Posterior vena cava (tissue), 2 donors: Measurements from ENCODE around the gene ZNF446. TPM values are rescaled to one million over a fixed set of nuclear protein-coding genes. Genes with fewer than 3 reads are reported as not detected.
"Not testable (repeated sequence)": the region's sequence is repeated elsewhere in the genome, so short reads cannot be mapped to it uniquely, and the experiment has no call there.

Experiments
- DNase-seq: peaks from one replicate; pipeline ENCODE4 v3.0.0-alpha.2; 2020; ENCODE audit warnings: low spot score
- intact Hi-C, 2 donors: fragments of 100-400 bp; cut with DNase I; formaldehyde crosslinking; loops; one replicate each; pipeline versions ENCODE4 v1.14.1 to v1.14.2; 2022 to 2023
- total RNA-seq, 2 donors: library from RNA; stranded (reverse); fragmentation: NEBNext Ultra II Directional; extraction: Animal tissue kit (Norgen Biotek cat#: 25700); gene quantifications; one replicate each; pipeline ENCODE4 v1.2.1, GENCODE V29; 2021
- donor health status: DM: yes; HTN: yes; CAD: no.
- donor health status: DM: yes; HTN: yes; CAD: no.

ZNF446 gene
- total RNA-seq, 2 donors from 2014 or later, result 4.8 to 6.0 TPM

GRCh38 chr19:58492265-58492664, 16.1 kb downstream of the ZNF446 start:
- intact Hi-C loops, result no loop called here
- DNase-seq, result no peak

DNA sequence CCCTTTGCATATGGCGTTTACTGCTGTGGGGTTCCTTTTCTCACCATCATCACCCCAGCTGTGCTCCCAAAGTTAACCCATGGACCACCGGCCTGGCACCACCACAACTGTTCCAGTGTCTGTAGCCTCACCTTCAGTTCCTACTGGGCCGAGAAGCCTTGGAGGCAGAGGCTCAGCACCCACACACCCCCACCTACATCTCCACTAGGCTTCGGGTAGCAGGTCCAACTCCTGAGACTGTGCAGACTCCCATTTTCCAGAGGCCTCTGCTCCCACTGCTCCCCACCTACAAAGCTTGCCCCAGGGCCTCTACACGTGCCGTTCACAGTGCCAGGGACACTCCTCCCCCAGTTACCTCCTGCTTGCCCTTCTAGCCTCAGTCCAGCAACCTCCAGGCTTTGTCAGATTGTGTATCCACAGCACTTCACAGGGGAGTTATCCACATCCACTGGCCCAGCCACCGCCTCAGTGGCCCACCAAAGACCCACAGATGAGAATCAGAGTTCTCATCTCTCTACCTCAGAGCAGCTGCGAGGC, 21.6 kb downstream of the ZNF446 start:
- DNase-seq, result no peak
- intact Hi-C loops, result no loop called here

GRCh38 chr19:58498316-58499020, 22.3 kb downstream of the ZNF446 start:
- intact Hi-C loops, result no loop called here

DNA sequence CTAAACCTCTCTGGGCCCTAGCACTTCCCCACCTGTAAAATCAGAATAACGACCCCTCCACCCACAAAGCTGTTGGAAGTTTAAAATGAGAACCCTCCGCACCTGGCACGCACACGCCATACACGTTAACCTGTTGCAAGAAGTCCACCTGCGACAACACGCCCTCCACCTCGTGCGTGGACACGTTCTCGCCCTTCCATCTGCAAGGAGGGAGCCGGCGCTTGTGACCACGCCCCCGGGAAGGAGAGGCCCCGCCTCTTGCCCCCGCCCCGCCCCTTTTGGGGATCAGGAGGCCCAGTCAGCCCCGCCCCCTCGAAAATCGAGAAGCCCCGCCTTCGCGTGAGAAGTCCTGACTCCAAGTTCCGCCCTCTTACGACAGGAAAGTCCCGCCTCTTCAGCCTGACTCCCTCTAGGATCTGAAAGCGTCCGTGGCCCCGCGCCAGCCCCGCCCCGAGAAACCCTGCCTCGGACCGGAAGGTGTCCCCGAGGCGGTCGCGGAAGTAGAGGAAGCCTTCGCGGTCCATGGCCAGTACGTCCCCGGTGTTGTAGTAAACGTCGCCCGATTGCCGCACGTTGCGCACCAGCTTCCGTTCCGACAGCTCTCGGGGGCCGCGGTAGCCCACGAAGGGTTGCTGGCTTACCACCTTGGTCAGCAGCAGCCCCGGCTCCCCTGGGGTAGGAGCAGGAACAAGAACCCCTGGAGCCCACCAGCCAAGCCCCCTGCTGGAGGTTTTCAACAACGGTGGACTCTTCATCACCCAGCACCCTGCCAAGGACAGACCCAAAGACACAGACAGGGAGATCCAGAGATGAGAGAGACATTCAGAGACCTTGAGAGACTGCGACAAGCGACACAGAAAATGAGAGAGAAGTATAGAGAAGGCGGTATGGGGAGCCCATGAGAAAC, 23.1 kb downstream of the ZNF446 start:
- intact Hi-C loops, result no loop called here
- peak; percentile 100 for DNase-seq

More at GRCh38 chr19:58498316-58499020, 22.3 kb downstream of the ZNF446 start:
- DNase-seq, result no peak

- intact Hi-C loops, result no loop called here
- no peak for DNase-seq
These were observed 24.1 kb downstream of the ZNF446 start for GRCh38 chr19:58500242-58500641.

GRCh38 chr19:58507602-58508223, 31.6 kb downstream of the ZNF446 start:
- DNase-seq, intact Hi-C loops: not testable (repeated sequence)

- intact Hi-C loops, result no loop called here
- DNase-seq, result no peak
These were observed 33.6 kb downstream of the ZNF446 start for GRCh38 chr19:58509731-58510083.

DNA sequence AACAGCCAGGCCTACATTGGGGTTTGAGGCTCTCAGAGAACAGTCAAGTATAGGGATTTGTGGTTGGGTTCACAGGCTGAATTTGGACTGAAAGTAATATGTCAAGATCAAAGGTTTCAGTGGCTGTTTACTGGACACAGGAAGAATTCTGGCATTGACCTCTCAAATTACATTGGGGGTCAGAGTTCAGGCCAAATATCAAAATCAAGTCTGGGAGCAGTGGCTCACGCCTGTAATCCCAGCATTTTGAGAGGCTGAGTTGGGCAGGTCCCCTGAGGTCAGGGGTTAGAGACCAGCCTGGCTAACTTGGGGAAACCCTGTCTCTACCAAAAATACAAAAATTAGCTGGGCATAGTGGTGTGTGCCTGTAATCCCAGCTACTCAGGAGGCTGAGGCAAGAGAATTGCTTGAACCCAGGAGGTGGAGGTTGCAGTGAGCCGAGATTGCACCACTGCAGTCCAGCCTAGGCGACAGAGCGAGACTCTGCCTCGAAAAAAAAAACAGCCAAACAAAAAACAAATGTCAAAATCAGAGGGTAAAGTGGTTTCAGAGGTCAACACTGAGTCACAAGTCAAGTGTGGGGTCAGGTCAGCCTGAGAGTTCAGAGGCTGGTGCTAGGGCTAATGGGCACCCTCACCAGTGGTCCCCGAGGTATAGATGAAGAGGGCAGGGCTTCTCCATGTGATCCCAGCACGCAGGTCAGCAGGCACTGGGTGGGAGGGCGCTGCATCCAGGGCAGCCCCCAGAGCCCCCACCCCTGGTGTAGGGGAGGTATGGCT, 34.1 kb downstream of the ZNF446 start:
- intact Hi-C loops, result no loop called here
- no peak for DNase-seq

GRCh38 chr19:58511353-58512208, 35.4 kb downstream of the ZNF446 start, which contains the start of gene SLC27A5:
Gene SLC27A5 (minus strand): TSS chr19:58511992. CDS start chr19:58511955, 37 bp downstream.
- DNase-seq, result no peak
- intact Hi-C loops, result no loop called here

GRCh38 chr19:58513213-58513693, 37.1 kb downstream of the ZNF446 start:
- intact Hi-C loops, result no loop called here
- no peak for DNase-seq

DNA sequence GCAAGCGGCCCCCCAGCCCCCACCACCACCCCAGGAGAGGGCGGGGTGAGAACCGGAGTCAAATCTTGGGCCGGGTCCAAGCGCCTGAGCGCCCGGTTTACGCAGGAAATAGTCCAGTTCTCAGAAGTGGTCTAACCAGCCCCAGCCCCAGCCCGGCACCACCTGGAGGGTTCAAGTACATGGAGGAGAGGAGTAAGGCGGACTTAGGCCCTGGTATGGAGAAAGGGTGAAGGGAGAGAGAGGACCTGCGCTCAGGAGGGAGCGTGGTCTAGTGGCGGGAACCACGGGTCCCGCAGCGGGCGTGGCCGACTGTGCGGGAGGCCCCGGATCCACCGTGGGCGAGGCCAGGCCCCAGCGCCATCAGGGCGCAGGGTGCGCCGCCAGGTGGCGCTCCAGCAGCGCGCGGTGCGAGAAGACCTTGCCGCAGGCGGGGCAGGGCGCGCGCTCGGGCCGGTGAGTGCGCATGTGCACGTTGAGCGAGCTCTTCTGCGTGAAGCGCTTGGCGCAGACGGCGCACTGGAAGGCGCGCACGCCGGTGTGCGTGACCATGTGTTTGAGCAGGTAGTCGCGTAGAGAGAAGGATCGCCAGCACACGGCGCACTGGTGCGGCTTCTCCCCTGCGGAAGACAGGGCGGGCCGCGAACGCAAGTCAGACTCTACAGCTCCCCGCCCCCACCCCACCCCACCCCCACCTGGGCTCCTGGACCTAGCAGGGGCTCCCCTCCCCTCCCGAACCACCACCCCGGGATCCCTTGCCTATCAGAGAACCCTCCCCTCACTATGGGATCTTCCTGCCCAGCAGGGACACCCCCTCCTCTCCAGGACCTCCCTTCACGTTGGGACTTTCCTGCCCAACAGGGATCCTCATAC, 37.8 kb downstream of the ZNF446 start:
- intact Hi-C loops, result no loop called here
- DNase-seq, result peak; percentile 98

- no peak for DNase-seq
- intact Hi-C loops, result no loop called here
These were observed 38.4 kb downstream of the ZNF446 start for GRCh38 chr19:58514564-58515022.

- intact Hi-C loops, result no loop called here
- no peak for DNase-seq
These were observed 39.1 kb downstream of the ZNF446 start for GRCh38 chr19:58515259-58515658.

DNA sequence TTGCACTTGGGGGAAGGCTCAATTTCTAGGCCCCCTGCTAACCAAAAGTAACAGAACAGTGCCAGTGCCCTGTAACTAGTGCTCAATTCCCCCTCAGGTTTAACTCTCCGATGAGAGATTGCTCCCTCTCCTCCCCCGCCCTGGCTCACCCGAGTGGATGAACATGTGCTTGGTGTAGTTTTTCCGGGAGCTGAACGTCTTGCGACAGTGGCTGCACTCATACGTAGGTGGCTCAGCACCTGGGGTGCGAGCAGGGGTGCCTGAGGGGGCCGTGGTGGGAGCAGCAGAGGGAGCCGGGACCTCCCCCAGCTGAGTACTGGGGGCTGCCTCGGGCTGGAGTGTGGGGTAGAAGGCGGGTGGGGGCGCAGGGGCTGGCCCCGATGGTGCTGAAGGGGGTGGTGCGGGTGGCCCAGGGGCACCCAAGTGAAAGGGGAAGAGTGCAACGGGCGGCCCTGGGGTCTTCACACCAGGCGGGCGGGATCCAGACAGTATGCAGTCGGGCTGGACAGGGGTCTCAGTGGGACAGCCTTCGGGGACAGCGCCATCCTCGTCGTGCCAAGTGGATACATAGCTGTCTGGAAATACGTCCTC, 40.2 kb downstream of the ZNF446 start:
- DNase-seq, result no peak
- intact Hi-C loops, result no loop called here

GRCh38 chr19:58516964-58517833, 41.0 kb downstream of the ZNF446 start:
- intact Hi-C loops, result no loop called here
- no peak for DNase-seq
